Ovary (tissue), 3 donors: ENCODE measurements around the gene ENAH.

ENCODE experiments used
- POLR2A ChIP-seq: fragments of 450-650 bp; IDR thresholded peaks from one replicate; pipeline ENCODE4 v1.6.1; 2017; ENCODE audit warnings: antibody characterized with exemption, mild to moderate bottlenecking, moderate library complexity
- TF ChIP-seq, protein P1 (sequence below), 3 donors: fragments of 450-650 bp in 2 of 3; fragments of 200-600 bp in 1 of 3; IDR thresholded peaks; one replicate each; pipeline versions ENCODE4 v1.5.1 to v1.8.0; 2016 to 2022; ENCODE audit warnings: antibody characterized with exemption in 3 of 3, mild to moderate bottlenecking in 1 of 3
- donor health status: DM: no; HTN: no; CAD: no.

DNA sequence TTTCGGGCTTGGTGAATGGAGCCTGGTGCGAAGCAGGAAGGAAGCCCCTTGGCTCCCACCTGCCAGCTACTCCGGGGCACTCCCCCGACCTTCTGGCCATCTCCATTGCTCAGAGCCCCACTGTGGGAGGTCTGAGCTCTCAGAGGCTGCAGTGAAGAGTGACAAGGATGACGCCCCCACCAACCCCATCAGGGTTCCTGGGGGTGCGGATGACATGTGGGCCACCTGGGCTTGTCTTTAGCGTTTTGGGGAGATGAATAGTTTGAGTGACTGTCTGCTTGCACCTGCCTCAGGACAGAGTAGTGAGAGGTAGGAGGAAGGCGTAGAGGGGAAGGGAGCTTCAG, 181.8 kb downstream of the ENAH start:
- TF ChIP-seq, protein P1, sequence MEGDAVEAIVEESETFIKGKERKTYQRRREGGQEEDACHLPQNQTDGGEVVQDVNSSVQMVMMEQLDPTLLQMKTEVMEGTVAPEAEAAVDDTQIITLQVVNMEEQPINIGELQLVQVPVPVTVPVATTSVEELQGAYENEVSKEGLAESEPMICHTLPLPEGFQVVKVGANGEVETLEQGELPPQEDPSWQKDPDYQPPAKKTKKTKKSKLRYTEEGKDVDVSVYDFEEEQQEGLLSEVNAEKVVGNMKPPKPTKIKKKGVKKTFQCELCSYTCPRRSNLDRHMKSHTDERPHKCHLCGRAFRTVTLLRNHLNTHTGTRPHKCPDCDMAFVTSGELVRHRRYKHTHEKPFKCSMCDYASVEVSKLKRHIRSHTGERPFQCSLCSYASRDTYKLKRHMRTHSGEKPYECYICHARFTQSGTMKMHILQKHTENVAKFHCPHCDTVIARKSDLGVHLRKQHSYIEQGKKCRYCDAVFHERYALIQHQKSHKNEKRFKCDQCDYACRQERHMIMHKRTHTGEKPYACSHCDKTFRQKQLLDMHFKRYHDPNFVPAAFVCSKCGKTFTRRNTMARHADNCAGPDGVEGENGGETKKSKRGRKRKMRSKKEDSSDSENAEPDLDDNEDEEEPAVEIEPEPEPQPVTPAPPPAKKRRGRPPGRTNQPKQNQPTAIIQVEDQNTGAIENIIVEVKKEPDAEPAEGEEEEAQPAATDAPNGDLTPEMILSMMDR (IDR thresholded peaks at IDR 0.05) = no peak
- TF ChIP-seq POLR2A = no peak
